Measurements from ENCODE around the gene FANCE. TPM values are rescaled to one million over a fixed set of nuclear protein-coding genes. Genes with fewer than 3 reads are reported as not detected.

Gene FANCE, protein sequence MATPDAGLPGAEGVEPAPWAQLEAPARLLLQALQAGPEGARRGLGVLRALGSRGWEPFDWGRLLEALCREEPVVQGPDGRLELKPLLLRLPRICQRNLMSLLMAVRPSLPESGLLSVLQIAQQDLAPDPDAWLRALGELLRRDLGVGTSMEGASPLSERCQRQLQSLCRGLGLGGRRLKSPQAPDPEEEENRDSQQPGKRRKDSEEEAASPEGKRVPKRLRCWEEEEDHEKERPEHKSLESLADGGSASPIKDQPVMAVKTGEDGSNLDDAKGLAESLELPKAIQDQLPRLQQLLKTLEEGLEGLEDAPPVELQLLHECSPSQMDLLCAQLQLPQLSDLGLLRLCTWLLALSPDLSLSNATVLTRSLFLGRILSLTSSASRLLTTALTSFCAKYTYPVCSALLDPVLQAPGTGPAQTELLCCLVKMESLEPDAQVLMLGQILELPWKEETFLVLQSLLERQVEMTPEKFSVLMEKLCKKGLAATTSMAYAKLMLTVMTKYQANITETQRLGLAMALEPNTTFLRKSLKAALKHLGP
- total RNA-seq (22.3 TPM), polyA plus RNA-seq (ENCODE audit: insufficient read depth in 1 of 8, insufficient read length in 8 of 8, low replicate concordance in 1 of 8) (10 to 100 TPM; 13.6 to 25.0 (median 19.9) TPM)
- long read RNA-seq, donor 1, partial matches to known transcripts: 0 of 1 reads
- long read RNA-seq, donor 1, other reads (novel, unspliced or antisense): 0 of 1 reads
- long read RNA-seq, donor 2: 0 reads
- long read RNA-seq, donor 3, partial matches to known transcripts: 0 of 3 reads
- long read RNA-seq, donor 3, other reads (novel, unspliced or antisense): 0 of 3 reads
- long read RNA-seq, donor 4, partial matches to known transcripts: 9 of 10 reads
- long read RNA-seq, donor 4, other reads (novel, unspliced or antisense): 0 of 10 reads
- long read RNA-seq, donor 5, partial matches to known transcripts: 26 of 30 reads
- long read RNA-seq, donor 5, other reads (novel, unspliced or antisense): 0 of 30 reads
- long read RNA-seq, donor 6, transcript FANCE-201 (10 exons, 2,554 nt): major isoform, 7 of 13 reads
- long read RNA-seq, donor 6, partial matches to known transcripts: 6 of 13 reads
- long read RNA-seq, donor 6, other reads (novel, unspliced or antisense): 0 of 13 reads
- long read RNA-seq, donor 7, partial matches to known transcripts: 0 of 2 reads
- long read RNA-seq, donor 7, other reads (novel, unspliced or antisense): 0 of 2 reads
- long read RNA-seq, donor 8: 0 reads
- long read RNA-seq, donor 9, partial matches to known transcripts: 0 of 2 reads
- long read RNA-seq, donor 9, other reads (novel, unspliced or antisense): 0 of 2 reads
- long read RNA-seq, donor 10, partial matches to known transcripts: 0 of 1 reads
- long read RNA-seq, donor 10, other reads (novel, unspliced or antisense): 0 of 1 reads
- long read RNA-seq, donor 11, partial matches to known transcripts: 5 of 9 reads
- long read RNA-seq, donor 11, other reads (novel, unspliced or antisense): 0 of 9 reads

DNA sequence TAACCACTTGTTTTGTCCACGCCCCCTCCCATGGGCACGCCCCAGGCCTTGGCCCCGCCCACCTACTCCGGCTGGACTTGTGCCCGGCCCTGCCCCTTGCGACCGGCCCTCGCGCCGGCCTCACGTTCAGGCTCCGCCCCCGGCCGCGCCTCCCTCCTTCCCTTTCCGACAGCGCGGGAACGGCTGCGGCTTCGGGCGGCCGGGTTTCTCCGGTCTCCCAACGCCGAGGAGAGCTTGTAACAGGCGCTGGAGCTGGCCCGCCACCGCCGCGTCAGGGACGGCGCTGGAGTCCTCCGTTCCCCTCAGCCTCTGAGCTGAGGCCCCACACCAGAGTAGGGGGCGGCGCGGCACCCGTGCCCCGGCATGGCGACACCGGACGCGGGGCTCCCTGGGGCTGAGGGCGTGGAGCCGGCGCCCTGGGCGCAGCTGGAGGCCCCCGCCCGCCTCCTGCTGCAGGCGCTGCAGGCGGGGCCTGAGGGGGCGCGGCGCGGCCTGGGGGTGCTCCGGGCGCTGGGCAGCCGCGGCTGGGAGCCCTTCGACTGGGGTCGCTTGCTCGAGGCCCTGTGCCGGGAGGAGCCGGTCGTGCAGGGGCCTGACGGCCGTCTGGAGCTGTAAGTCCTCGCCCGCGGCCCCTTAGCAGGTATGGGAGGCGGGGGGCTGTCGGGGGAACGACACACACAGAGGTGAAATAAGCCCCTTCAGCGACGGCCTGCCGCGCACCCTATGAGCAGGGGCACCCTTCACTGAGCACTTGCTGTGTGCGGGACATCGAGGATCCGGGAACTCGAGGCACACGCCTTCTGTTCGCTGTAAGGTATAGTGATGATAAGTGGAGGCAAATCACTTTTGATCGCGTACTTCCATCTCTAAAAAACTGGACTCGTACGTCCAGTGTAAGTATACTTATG lies at the start of gene FANCE:
TSS of gene FANCE (plus strand) at position 156 of the 908 bp plus-strand sequence. CDS start at position 364, 208 bp downstream.
- DNase-seq: peak; percentile 95
- H3K4me1 ChIP-seq (ENCODE audit: control insufficient read depth, insufficient read depth, low read length): peaks cover 24% of the 10 kb centered on the region
- peak within 1 kb of the TSS; percentile 85 for H3K27ac ChIP-seq (ENCODE audit: low read length)
- under 1% methylated on average over 66 of the region's 87 CpGs for WGBS (ENCODE audit: insufficient coverage)
- no peaks in the 10 kb centered on the region for H3K9me3 ChIP-seq (replicated peaks; ENCODE audit: control insufficient read depth, low read depth, low read length)
- peak within 1 kb of the TSS; percentile 69 for H3K4me3 ChIP-seq (ENCODE audit: low read length)
- H3K27me3 ChIP-seq (ENCODE audit: control insufficient read depth, insufficient read depth, low read length): no peaks in the 10 kb centered on the region
- H3K36me3 ChIP-seq (ENCODE audit: control insufficient read depth, insufficient read depth, low read length): peaks cover 18% of the 10 kb centered on the region

DNA sequence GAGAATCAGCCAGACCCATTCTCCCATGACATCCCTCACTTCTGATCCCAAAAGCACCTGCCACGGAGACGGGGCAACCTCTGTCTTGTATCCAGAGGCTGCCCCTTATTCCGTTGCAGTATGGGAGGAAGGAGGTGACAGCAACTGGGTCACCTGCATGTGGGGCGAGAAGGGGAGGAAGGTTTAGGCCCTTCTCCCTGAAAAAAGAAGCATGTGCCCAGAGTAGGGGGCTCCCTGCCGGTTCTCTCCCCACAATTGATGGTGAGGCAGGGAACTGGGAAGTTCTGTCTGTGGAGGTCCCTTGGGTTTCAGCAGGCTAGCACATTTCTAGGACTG lies 49.3 kb upstream of the FANCE start:
- Histone ChIP-seq H3K27ac (ENCODE audit: low read length) (no peak overlapping the region), H3K4me1 (ENCODE audit: control insufficient read depth, insufficient read depth, low read length) (peaks cover 6% of the 10 kb centered on the region), H3K4me3 (ENCODE audit: low read length) (no peak overlapping the region), H3K27me3 (ENCODE audit: control insufficient read depth, insufficient read depth, low read length) (no peaks in the 10 kb centered on the region), H3K36me3 (ENCODE audit: control insufficient read depth, insufficient read depth, low read length) (no peaks in the 10 kb centered on the region), H3K9me3 (replicated peaks; ENCODE audit: control insufficient read depth, low read depth, low read length) (no peaks in the 10 kb centered on the region)
- no peak for DNase-seq
- WGBS (ENCODE audit: insufficient coverage): 100% methylated on average over 1 of the region's 5 CpGs

DNA sequence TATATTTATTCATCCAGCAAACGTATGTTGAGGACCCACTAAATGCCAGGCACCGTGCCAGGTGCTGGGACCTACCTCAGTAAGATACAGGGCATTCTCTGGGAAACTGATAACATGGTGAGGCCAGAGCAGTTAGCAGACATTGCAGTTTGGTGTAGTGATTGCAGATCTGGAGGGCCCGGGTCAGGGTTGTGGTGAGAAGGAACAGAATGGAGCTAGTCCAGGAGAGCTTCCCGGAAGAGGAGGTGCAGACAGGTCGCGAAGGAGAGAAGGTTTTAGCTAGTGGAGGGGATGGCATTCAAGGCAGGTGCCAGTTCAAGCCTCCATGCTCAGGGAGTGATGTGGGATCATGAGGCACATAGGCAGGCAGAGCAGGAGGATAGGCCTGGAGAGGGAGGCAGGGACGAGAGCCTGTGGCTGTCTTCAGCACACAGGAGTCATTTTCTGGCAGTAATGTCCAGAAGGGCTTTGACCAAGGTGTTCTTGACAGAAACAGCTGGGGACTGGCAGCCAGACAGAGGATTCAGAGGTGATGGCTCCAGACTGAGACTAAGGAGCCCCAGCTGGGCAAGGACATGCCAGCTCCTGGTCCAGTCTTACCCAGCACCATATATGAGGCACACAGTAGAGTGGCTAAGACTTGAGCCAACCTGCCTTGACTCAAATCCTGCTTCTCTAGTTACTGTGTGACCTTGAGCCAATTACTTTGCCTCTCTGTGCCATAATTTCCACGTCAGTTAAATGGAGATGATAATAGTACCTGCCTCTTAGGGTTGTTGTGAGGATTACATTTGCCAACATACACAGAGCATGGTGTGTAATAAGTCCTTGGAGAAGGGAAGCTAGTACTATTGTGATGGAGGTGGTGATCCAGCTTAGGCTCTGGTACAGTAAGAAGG lies 48.3 kb upstream of the FANCE start:
- Histone ChIP-seq H3K4me1 (ENCODE audit: control insufficient read depth, insufficient read depth, low read length) (peaks cover 12% of the 10 kb centered on the region), H3K27ac (ENCODE audit: low read length) (no peak overlapping the region), H3K9me3 (replicated peaks; ENCODE audit: control insufficient read depth, low read depth, low read length) (no peaks in the 10 kb centered on the region), H3K36me3 (ENCODE audit: control insufficient read depth, insufficient read depth, low read length) (no peaks in the 10 kb centered on the region), H3K27me3 (ENCODE audit: control insufficient read depth, insufficient read depth, low read length) (no peaks in the 10 kb centered on the region), H3K4me3 (ENCODE audit: low read length) (no peak overlapping the region)
- no peak for DNase-seq
- WGBS (ENCODE audit: insufficient coverage): 89% methylated on average over 7 of the region's 8 CpGs

DNA sequence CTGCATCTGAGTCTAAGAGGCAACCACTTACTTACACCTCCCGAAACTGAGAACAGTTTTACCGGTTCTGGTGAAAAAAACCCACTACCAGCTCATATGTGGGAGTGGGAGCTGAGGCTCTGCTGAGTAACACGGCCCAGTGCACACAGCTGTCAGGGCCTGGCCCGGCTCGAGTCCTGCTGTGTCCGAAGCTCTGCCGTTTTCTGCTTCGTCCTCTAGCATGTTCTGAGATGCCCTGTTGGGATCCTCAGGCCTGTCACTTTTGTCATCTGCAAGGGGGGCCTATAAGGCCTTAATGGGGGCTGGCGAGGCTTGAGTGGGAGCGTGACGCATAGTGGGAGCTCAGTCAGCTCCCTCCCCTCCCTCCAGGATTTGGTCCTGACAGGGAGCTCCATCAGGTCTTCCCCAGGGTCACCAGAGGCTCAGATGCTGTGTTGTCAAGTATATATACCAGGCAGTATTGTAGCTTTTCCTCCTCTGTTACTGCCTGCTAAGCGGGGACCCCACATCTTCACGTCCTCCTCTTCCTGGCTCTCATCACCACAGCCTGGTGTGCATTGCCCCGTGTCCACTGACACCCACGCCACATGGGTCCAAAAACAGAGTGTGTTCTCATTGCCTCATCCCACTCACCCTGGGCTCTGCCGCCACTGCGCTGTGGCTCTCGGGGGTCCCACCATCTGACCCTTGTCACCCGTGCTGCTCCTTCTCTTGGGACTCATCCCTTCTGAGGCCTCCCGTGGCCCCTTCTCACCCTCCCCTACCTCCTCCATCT lies 45.2 kb upstream of the FANCE start:
- Histone ChIP-seq H3K27ac (ENCODE audit: low read length) (no peak overlapping the region), H3K36me3 (ENCODE audit: control insufficient read depth, insufficient read depth, low read length) (peaks cover 11% of the 10 kb centered on the region), H3K4me3 (ENCODE audit: low read length) (no peak overlapping the region), H3K27me3 (ENCODE audit: control insufficient read depth, insufficient read depth, low read length) (no peaks in the 10 kb centered on the region), H3K9me3 (replicated peaks; ENCODE audit: control insufficient read depth, low read depth, low read length) (no peaks in the 10 kb centered on the region), H3K4me1 (ENCODE audit: control insufficient read depth, insufficient read depth, low read length) (peaks cover 12% of the 10 kb centered on the region)
- 81% methylated on average over 13 of the region's 20 CpGs for WGBS (ENCODE audit: insufficient coverage)
- DNase-seq: no peak

DNA sequence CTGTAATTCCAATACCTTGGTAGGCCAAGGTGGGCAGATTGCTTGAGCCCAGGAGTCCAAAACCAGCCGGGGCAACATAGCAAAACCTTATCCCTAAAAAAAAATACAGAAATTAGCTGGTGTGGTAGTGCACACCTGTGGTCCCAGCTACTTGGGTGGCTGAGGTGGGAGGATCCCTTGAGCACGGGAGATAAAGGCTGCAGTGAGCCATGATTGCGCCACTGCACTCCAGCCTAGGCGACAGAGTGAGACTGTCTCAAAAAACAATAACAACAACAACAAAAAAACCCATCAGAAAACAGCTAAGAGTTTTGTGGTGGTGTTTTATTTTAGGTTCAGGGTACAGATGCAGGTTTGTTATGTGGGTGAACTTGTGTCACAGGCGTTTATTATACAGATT lies 42.9 kb upstream of the FANCE start:
- no CpG with 5 or more reads among the region's 5 CpGs for WGBS (ENCODE audit: insufficient coverage)
- Histone ChIP-seq H3K27ac (ENCODE audit: low read length) (no peak overlapping the region), H3K9me3 (replicated peaks; ENCODE audit: control insufficient read depth, low read depth, low read length) (no peaks in the 10 kb centered on the region), H3K4me3 (ENCODE audit: low read length) (no peak overlapping the region), H3K27me3 (ENCODE audit: control insufficient read depth, insufficient read depth, low read length) (no peaks in the 10 kb centered on the region), H3K36me3 (ENCODE audit: control insufficient read depth, insufficient read depth, low read length) (peaks cover 28% of the 10 kb centered on the region), H3K4me1 (ENCODE audit: control insufficient read depth, insufficient read depth, low read length) (peaks cover 7% of the 10 kb centered on the region)
- DNase-seq: no peak

DNA sequence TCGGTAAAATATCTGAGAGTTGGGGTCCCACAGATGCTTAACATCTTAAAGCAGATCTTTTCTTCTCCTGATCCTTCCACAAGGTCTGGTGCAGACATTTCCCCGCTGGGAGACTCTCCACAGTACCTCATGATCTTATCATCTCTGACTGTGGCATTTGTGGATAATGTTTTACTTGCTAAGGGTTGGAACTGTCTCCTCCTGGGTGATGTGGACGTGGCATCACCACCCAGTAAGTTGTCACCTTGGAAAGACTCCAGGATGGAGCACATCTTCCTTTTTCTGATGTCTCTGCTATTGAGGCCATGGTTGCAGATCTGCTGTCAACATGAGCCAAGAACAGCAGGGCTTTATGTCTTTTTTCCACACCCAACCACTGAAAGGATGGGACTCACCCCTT lies 42.0 kb upstream of the FANCE start:
- no peak overlapping the region for H3K4me3 ChIP-seq (ENCODE audit: low read length)
- 63% methylated on average over 1 of the region's 3 CpGs for WGBS (ENCODE audit: insufficient coverage)
- H3K27ac ChIP-seq (ENCODE audit: low read length): no peak overlapping the region

DNA sequence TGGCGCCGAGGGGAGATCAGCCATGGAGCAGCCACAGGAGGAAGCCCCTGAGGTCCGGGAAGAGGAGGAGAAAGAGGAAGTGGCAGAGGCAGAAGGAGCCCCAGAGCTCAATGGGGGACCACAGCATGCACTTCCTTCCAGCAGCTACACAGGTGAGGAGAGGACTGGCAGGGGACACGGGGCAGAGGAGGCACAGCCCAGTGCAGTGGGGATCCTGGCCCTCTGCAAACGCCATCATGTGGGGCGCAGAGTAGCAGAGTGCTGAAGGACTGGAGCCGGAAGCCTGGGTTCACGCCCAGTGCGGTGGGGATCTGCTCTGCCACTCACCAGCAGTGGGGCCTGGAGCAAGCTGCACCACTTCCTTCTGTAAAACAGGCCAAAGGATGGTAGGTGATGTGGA lies 41.1 kb upstream of the FANCE start:
- H3K27me3 ChIP-seq (ENCODE audit: control insufficient read depth, insufficient read depth, low read length): no peaks in the 10 kb centered on the region
- peaks cover 14% of the 10 kb centered on the region for H3K4me1 ChIP-seq (ENCODE audit: control insufficient read depth, insufficient read depth, low read length)
- no peaks in the 10 kb centered on the region for H3K9me3 ChIP-seq (replicated peaks; ENCODE audit: control insufficient read depth, low read depth, low read length)
- peaks cover 34% of the 10 kb centered on the region for H3K36me3 ChIP-seq (ENCODE audit: control insufficient read depth, insufficient read depth, low read length)
- 88% methylated on average over 9 of the region's 9 CpGs for WGBS (ENCODE audit: insufficient coverage)
- DNase-seq: no peak
- H3K4me3 ChIP-seq (ENCODE audit: low read length): no peak overlapping the region
- no peak overlapping the region for H3K27ac ChIP-seq (ENCODE audit: low read length)

More for the DNA sequence above, 42.0 kb upstream of the FANCE start:
- no peaks in the 10 kb centered on the region for H3K27me3 ChIP-seq (ENCODE audit: control insufficient read depth, insufficient read depth, low read length)
- H3K36me3 ChIP-seq (ENCODE audit: control insufficient read depth, insufficient read depth, low read length): peaks cover 34% of the 10 kb centered on the region
- no peaks in the 10 kb centered on the region for H3K9me3 ChIP-seq (replicated peaks; ENCODE audit: control insufficient read depth, low read depth, low read length)
- peaks cover 13% of the 10 kb centered on the region for H3K4me1 ChIP-seq (ENCODE audit: control insufficient read depth, insufficient read depth, low read length)
- no peak for DNase-seq

DNA sequence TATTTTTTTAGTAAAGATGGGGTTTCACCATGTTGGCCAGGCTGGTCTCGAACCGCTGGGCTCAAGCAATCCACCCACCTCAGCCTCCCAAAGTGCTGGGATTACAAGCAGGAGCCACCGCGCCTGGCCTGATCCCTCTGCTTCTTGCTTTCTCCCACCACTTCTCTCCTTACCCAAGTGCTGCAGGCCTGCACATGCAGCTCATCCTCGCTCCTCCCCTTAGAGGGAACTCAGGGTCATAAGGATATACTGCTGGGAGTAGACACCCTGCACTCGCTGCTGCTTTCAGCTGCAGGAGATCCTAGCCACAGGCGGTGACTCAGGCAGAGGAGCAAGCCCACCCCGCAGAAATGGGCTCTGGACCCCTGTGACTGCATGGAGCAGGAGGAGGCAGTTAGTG lies 40.0 kb upstream of the FANCE start:
- no peak overlapping the region for H3K27ac ChIP-seq (ENCODE audit: low read length)
- no peaks in the 10 kb centered on the region for H3K9me3 ChIP-seq (replicated peaks; ENCODE audit: control insufficient read depth, low read depth, low read length)
- WGBS (ENCODE audit: insufficient coverage): 86% methylated on average over 4 of the region's 8 CpGs
- no peaks in the 10 kb centered on the region for H3K27me3 ChIP-seq (ENCODE audit: control insufficient read depth, insufficient read depth, low read length)
- peaks cover 36% of the 10 kb centered on the region for H3K36me3 ChIP-seq (ENCODE audit: control insufficient read depth, insufficient read depth, low read length)
- no peak for DNase-seq
- peaks cover 14% of the 10 kb centered on the region for H3K4me1 ChIP-seq (ENCODE audit: control insufficient read depth, insufficient read depth, low read length)
- H3K4me3 ChIP-seq (ENCODE audit: low read length): no peak overlapping the region
